OCI-LY1 (cell line): ENCODE results near the gene SLAMF9.

Experiments
- EZH2 ChIP-seq: fragments of 200-600 bp; sonication (generic), shearing (Covaris generic); IDR thresholded peaks from 2 replicates; pipeline ENCODE4 v1.8.0; 2017; ENCODE audit warnings: borderline replicate concordance, mixed run types, mild to moderate bottlenecking, antibody characterized with exemption, low read length, moderate library complexity, mixed read lengths
- TF ChIP-seq, protein P1 (sequence below): fragments of 200-600 bp; sonication (generic), shearing (Covaris generic); IDR thresholded peaks from 2 replicates; pipeline ENCODE4 v1.5.1; 2017; ENCODE audit warnings: mild to moderate bottlenecking, antibody characterized with exemption, low read length, moderate library complexity, mixed read lengths

DNA sequence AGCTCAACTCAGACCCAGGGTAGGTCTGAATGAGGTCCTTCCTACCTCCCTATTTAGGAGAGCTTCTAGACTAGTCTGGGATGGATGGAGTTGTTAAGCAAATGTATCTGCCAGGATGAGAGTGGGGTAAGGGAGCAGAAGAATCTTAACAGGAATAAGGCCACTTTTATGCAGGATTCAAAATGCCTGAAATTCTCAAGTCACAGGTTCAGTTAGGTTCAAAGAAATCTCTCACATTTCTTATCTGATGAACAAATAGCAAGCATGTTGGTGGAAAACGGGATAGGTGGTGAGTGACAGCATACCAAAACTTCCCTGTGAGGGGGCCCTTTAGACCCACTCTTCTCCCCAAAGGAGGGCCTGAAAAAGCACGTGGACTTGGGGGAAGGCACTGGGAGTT, 3.0 kb downstream of the SLAMF9 start:
- TF ChIP-seq, protein P1, sequence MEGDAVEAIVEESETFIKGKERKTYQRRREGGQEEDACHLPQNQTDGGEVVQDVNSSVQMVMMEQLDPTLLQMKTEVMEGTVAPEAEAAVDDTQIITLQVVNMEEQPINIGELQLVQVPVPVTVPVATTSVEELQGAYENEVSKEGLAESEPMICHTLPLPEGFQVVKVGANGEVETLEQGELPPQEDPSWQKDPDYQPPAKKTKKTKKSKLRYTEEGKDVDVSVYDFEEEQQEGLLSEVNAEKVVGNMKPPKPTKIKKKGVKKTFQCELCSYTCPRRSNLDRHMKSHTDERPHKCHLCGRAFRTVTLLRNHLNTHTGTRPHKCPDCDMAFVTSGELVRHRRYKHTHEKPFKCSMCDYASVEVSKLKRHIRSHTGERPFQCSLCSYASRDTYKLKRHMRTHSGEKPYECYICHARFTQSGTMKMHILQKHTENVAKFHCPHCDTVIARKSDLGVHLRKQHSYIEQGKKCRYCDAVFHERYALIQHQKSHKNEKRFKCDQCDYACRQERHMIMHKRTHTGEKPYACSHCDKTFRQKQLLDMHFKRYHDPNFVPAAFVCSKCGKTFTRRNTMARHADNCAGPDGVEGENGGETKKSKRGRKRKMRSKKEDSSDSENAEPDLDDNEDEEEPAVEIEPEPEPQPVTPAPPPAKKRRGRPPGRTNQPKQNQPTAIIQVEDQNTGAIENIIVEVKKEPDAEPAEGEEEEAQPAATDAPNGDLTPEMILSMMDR = no peak
- TF ChIP-seq EZH2 = no peak
